HepG2 (cell line): ENCODE measurements around the gene SLC11A1. TPM values are rescaled to one million over a fixed set of nuclear protein-coding genes. Genes with fewer than 3 reads are reported as not detected.

Experiments
- ATAC-seq: fragments of 200-7000 bp; cut with Tn5 transposase; 3 replicates; pipeline ENCODE4 v1.9.1; 2020; ENCODE audit warnings: mild to moderate bottlenecking, moderate library complexity
- BruUV-seq: library from RNA; stranded (reverse); fragments of 400-500 nt; replicated peaks from 2 replicates; lab custom pipeline; 2021; lab: Mats Ljungman, UMichigan
- CTCF ChIA-PET: fragments of 300-600 bp; formaldehyde crosslinking; extraction: SDS; loops from one replicate; lab custom pipeline; 2021; ENCODE audit warnings: low total read pairs, inconsistent platforms, low intra/inter-chr PET ratio; lab: Yijun Ruan, JAX
- POLR2A ChIA-PET: fragments of 350-600 bp; sonication (Branson Sonifier 250); formaldehyde crosslinking; loops from one replicate; lab custom pipeline; 2020; ENCODE audit warnings: antibody characterized with exemption, inconsistent platforms; lab: Yijun Ruan, JAX
- DNase-seq: peaks from one replicate; pipeline ENCODE4 v3.0.0-alpha.2; 2015; ENCODE audit warnings: low spot score
- FAIRE-seq: peaks from 3 replicates; lab custom pipeline; 2011; peaks lifted over from hg19 to GRCh38; lab: Jason Lieb, UNC
- H2AFZ ChIP-seq: one replicate; pipeline ENCODE4 v1.6.1; 2011; ENCODE audit warnings: low read length, inconsistent platforms
- H3K27ac ChIP-seq: fragments of 300-600 bp; 3 replicates; pipeline ENCODE4 v1.8.0; 2011; ENCODE audit warnings: mixed run types, mild to moderate bottlenecking, mixed read lengths, low read length, inconsistent platforms; ENCODE audit not compliant: insufficient read depth; ENCODE audit errors: extremely low read length
- H3K27me3 ChIP-seq, 2 experiments: fragments of 200-600 bp in 1 of 2; 2 replicates in 1 of 2; 3 replicates in 1 of 2; pipeline versions ENCODE4 v1.6.0 to v1.8.0; 2011; ENCODE audit warnings: low read length in 2 of 2, mild to moderate bottlenecking in 2 of 2, moderate library complexity in 2 of 2, inconsistent platforms in 1 of 2; ENCODE audit not compliant: insufficient read depth in 2 of 2, control insufficient read depth in 1 of 2
- H3K36me3 ChIP-seq, 2 experiments: fragments of 200-600 bp in 1 of 2; replicated peaks in 1 of 2; 2 replicates in 1 of 2; 3 replicates in 1 of 2; pipeline versions ENCODE4 v1.5.1 to v1.8.0; 2011; ENCODE audit warnings: low read length in 2 of 2, inconsistent platforms in 1 of 2; ENCODE audit not compliant: insufficient read depth in 2 of 2, control insufficient read depth in 1 of 2
- H3K4me1 ChIP-seq: 2 replicates; pipeline ENCODE4 v1.5.1; 2012; ENCODE audit warnings: low read length, inconsistent platforms; ENCODE audit not compliant: insufficient read depth
- H3K4me2 ChIP-seq: 2 replicates; pipeline ENCODE4 v1.6.0; 2011; ENCODE audit warnings: low read depth, low read length, inconsistent platforms
- H3K4me3 ChIP-seq, 3 experiments: fragments of 200-600 bp in 1 of 3; sonication (generic), shearing (Covaris generic) in 1 of 3; replicated peaks in 1 of 3; 2 replicates each; pipeline ENCODE4 v1.5.1; 2011 to 2016; ENCODE audit warnings: low read length in 3 of 3, inconsistent platforms in 2 of 3, low read depth in 2 of 3, mild to moderate bottlenecking in 2 of 3, control low read depth in 1 of 3, mixed read lengths in 1 of 3; ENCODE audit not compliant: insufficient read depth in 1 of 3
- H3K79me2 ChIP-seq: one replicate; pipeline ENCODE4 v1.6.1; 2011; ENCODE audit warnings: low read length, inconsistent platforms; ENCODE audit not compliant: insufficient read depth
- H3K9ac ChIP-seq: 2 replicates; pipeline ENCODE4 v1.6.0; 2011; ENCODE audit warnings: mild to moderate bottlenecking, low read depth, low read length, inconsistent platforms; ENCODE audit not compliant: insufficient read depth
- H3K9me3 ChIP-seq: 2 replicates; pipeline ENCODE4 v1.5.1; 2012; ENCODE audit warnings: mild to moderate bottlenecking, low read length
- H4K20me1 ChIP-seq: 2 replicates; pipeline ENCODE4 v1.6.0; 2011; ENCODE audit warnings: inconsistent platforms, mild to moderate bottlenecking, low read length, moderate library complexity; ENCODE audit not compliant: insufficient read depth
- ELF1 ChIP-seq: sonication (generic); formaldehyde crosslinking; IDR thresholded peaks from 2 replicates; pipeline ENCODE4 v1.4.0; 2020; ENCODE audit warnings: missing genetic modification reagents
- EP300 ChIP-seq, 3 experiments: sonication (generic) in 1 of 3; formaldehyde crosslinking in 1 of 3; IDR thresholded peaks; 2 replicates each; pipeline versions ENCODE4 v1.5.1 to v1.6.1; 2011 to 2020; ENCODE audit warnings: low read depth in 2 of 3, low read length in 2 of 3, borderline replicate concordance in 1 of 3, improper control_type of control experiment in 1 of 3, mild to moderate bottlenecking in 1 of 3, missing genetic modification reagents in 1 of 3, moderate library complexity in 1 of 3
- EZH2 ChIP-seq: conservative IDR thresholded peaks from 2 replicates; pipeline ENCODE4 v1.6.1; 2012; ENCODE audit warnings: mild to moderate bottlenecking, low read depth, low read length, moderate library complexity
- HNRNPH1 ChIP-seq: fragments of 200-400 bp; formaldehyde crosslinking; optimal IDR thresholded peaks from 2 replicates; pipeline ENCODE3; 2017; ENCODE audit warnings: mild to moderate bottlenecking, low read depth, low read length
- JUNB ChIP-seq: sonication (generic); formaldehyde crosslinking; IDR thresholded peaks from 2 replicates; pipeline ENCODE4 v1.8.0; 2022; ENCODE audit warnings: missing genetic modification reagents, mild to moderate bottlenecking, borderline replicate concordance
- PATZ1 ChIP-seq: sonication (generic); formaldehyde crosslinking; IDR thresholded peaks from 2 replicates; pipeline ENCODE4 v1.4.0; 2020; ENCODE audit warnings: missing genetic modification reagents
- ZBTB33 ChIP-seq: sonication (generic); formaldehyde crosslinking; IDR thresholded peaks from 2 replicates; pipeline ENCODE4 v1.4.0; 2020; ENCODE audit warnings: missing genetic modification reagents
- ZNF331 ChIP-seq: sonication (generic); formaldehyde crosslinking; IDR thresholded peaks from 2 replicates; pipeline ENCODE4 v1.4.0; 2020; ENCODE audit warnings: missing genetic modification reagents
- ZNF563 ChIP-seq: sonication (generic); formaldehyde crosslinking; IDR thresholded peaks from 2 replicates; pipeline ENCODE4 v1.8.0; 2022; ENCODE audit warnings: mild to moderate bottlenecking, moderate library complexity, missing genetic modification reagents
- ZNF629 ChIP-seq: sonication (generic); formaldehyde crosslinking; conservative IDR thresholded peaks from 2 replicates; pipeline ENCODE4 v1.5.0; 2020; ENCODE audit warnings: missing genetic modification reagents
- WGBS: methylation state at CpG from one replicate; pipeline ENCODE4 v1.1.6; 2017; ENCODE audit warnings: low lambda C conversion rate; 5-methylcytosine and 5-hydroxymethylcytosine counted together
- in situ Hi-C: cut with HindIII; loops from 2 replicates; pipeline ENCODE4 v1.10.0; 2017; ENCODE audit warnings: low pct_unique_long_range_greater_than_20kb; ENCODE audit not compliant: extremely low pct_ligation_motif_present
- intact Hi-C: fragments of 100-400 bp; cut with micrococcal nuclease; formaldehyde crosslinking; loops from one replicate; pipeline ENCODE4 v1.10.0; 2022; ENCODE audit not compliant: unreplicated experiment
- polyA plus RNA-seq, 8 experiments: library from polyadenylated mRNA; depleted of rRNA in 3 of 8; stranded (reverse) in 7 of 8; unstranded in 1 of 8; fragments of >200 nt; fragmentation: Illumina TruSeq in 4 of 8; extraction: Trizol in 4 of 8; gene quantifications; 2 replicates each; pipeline versions ENCODE4 v1.2.1 to v1.2.3, GENCODE V29; 2011 to 2016; ENCODE audit warnings: low read depth in 4 of 8, missing spikeins in 1 of 8, mixed read lengths in 1 of 8; ENCODE audit not compliant: insufficient read depth in 1 of 8
- total RNA-seq, 5 experiments: library from RNA; depleted of rRNA; stranded (reverse); fragments of >200 nt; fragmentation: Illumina TruSeq; extraction: Trizol; gene quantifications; 2 replicates each; pipeline ENCODE4 v1.2.3, GENCODE V29; 2016; ENCODE audit warnings: low read depth in 1 of 5

The SLC11A1 gene
- total and polyA plus RNA-seq, 2 of the 13 experiments (the other 11 are each of a cell fraction or from before 2014, with no cell fraction given), result 0.33 to 2.3 TPM

- H4K20me1 ChIP-seq, result no peaks in the 10 kb centered on the region
- peaks cover 6% of the 10 kb centered on the region for H3K79me2 ChIP-seq
- no peak overlapping the region for H3K4me2 ChIP-seq
- H2AFZ ChIP-seq, result no peak overlapping the region
- intact Hi-C loops (loop anchor here (10.0 kb wide), 1 partner anchor 208 kb away; no protein-coding TSS in a partner anchor), in situ Hi-C loops (no loop called here)
- no peak overlapping the region for H3K4me3 ChIP-seq
- H3K27me3 ChIP-seq, result no peaks in the 10 kb centered on the region; a peak in 1 of 5 replicates
- H3K9ac ChIP-seq, result no peak overlapping the region
- CTCF ChIA-PET, result no interaction called here
- H3K9me3 ChIP-seq, result no peaks in the 10 kb centered on the region
- H3K4me1 ChIP-seq, result peaks cover 71% of the 10 kb centered on the region
- ATAC-seq (no peak), FAIRE-seq (no peak), DNase-seq (no peak)
- TF ChIP-seq HNRNPH1 (no peak), EZH2 (no peak), ZNF629 (CRISPR knock-in tag) (peak; percentile 85), ZNF563 (CRISPR knock-in tag) (no peak)
- POLR2A ChIA-PET, result interaction anchor here (0.8 to 2.6 kb wide), 3 partner anchors 13 to 99 kb away, joined by 3 to 15 read pairs (median 4); no protein-coding TSS in a partner anchor
- WGBS, result 86% methylated on average over 5 of the region's 5 CpGs
- no peaks in the 10 kb centered on the region for H3K36me3 ChIP-seq
- no peak overlapping the region for H3K27ac ChIP-seq
- BruUV-seq, result no TSS peak
These were observed 10.4 kb downstream of the SLC11A1 start for GRCh38 chr2:218392459-218392858.

GRCh38 chr2:218392891-218393462, 10.9 kb downstream of the SLC11A1 start:
- ATAC-seq, result no peak
- intact Hi-C loops (loop anchor here (10.0 kb wide), 1 partner anchor 208 kb away; no protein-coding TSS in a partner anchor), in situ Hi-C loops (no loop called here)
- no peaks in the 10 kb centered on the region for H4K20me1 ChIP-seq
- peaks cover 11% of the 10 kb centered on the region for H3K79me2 ChIP-seq
- no peaks in the 10 kb centered on the region; a peak in 1 of 5 replicates for H3K27me3 ChIP-seq
- no peak overlapping the region for H3K27ac ChIP-seq
- ChIA-PET POLR2A (interaction anchor here (0.8 to 2.6 kb wide), 4 partner anchors 12 to 109 kb away, joined by 3 to 15 read pairs (median 4); no protein-coding TSS in a partner anchor), CTCF (no interaction called here)
- no peaks in the 10 kb centered on the region for H3K9me3 ChIP-seq
- no peak overlapping the region for H2AFZ ChIP-seq
- FAIRE-seq, result no peak
- no TSS peak for BruUV-seq
- H3K4me3 ChIP-seq, result no peak overlapping the region
- 0 out of 2 replicates have a peak overlapping the region, but pooled peaks have one; percentile 5 for H3K4me2 ChIP-seq
- H3K4me1 ChIP-seq, result peaks cover 66% of the 10 kb centered on the region
- no peak for DNase-seq
- 63% methylated on average over 14 of the region's 16 CpGs for WGBS
- no peaks in the 10 kb centered on the region for H3K36me3 ChIP-seq
- H3K9ac ChIP-seq, result no peak overlapping the region
- TF ChIP-seq ELF1 (CRISPR knock-in tag), result no peak
- TF ChIP-seq ZNF563 (CRISPR knock-in tag), result 0 out of 2 replicates have a peak, but pooled peaks have one; percentile 24
- TF ChIP-seq PATZ1 (CRISPR knock-in tag), result 0 out of 2 replicates have a peak, but pooled peaks have one; percentile 46
- 0 out of 2 replicates have a peak, but pooled peaks have one; percentile 12 for TF ChIP-seq ZBTB33 (CRISPR knock-in tag)
- no peak for TF ChIP-seq EP300 (IDR thresholded peaks at IDR 0.05; ENCODE audit: low read depth in 2 of 2, low read length in 2 of 2)
- no peak for TF ChIP-seq EP300 (CRISPR knock-in tag; IDR thresholded peaks at IDR 0.05; ENCODE audit: borderline replicate concordance)
- no peak for TF ChIP-seq JUNB (CRISPR knock-in tag)
- no peak for TF ChIP-seq ZNF331 (CRISPR knock-in tag)
